ENCODE data around the gene LYPD6B.

The LYPD6B gene

DNA sequence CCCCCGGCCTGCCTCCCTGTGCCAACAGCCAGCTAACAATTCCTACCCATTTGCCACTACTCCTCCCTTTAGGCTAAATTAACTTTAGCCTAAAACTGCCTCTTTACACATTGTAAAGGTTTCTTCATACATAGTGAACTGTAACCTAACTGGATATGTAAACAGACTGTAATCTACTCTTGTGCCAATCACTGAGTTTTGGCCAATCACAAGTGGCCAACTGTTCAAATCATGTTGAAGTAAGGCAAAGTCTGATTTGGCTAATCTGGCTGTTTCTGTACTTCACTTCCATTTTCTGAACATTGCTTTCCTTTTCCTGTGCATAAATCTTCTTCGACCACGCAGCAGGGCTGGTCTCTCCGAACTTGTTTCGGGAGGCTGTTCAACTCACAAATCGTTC, 188.3 kb downstream of the LYPD6B start:
- Histone ChIP-seq H3K9me3 (ENCODE audit: low read length) (no peaks in the 10 kb centered on the region), H3K27me3 (ENCODE audit: insufficient read depth, low read length) (no peaks in the 10 kb centered on the region), H4K20me1 (ENCODE audit: insufficient read depth, low read length) (no peaks in the 10 kb centered on the region), H3K4me3 (ENCODE audit: low read depth, low read length, poor library complexity, severe bottlenecking) (no peak overlapping the region), H3K4me1 (ENCODE audit: insufficient read depth, low read length, severe bottlenecking) (no peaks in the 10 kb centered on the region), H3K36me3 (ENCODE audit: insufficient read depth, low read length) (no peaks in the 10 kb centered on the region), H3K27ac (ENCODE audit: low read depth, low read length, poor library complexity, severe bottlenecking) (no peak overlapping the region), H3K9me2 (ENCODE audit: low read depth, low read length) (no peaks in the 10 kb centered on the region), H3K4me2 (ENCODE audit: low read length) (no peak overlapping the region), H3K79me2 (ENCODE audit: insufficient read depth, low read length) (no peaks in the 10 kb centered on the region), H3K9ac (ENCODE audit: low read length) (no peak overlapping the region), H2AFZ (ENCODE audit: low read length) (no peak overlapping the region), H3F3A (ENCODE audit: insufficient read depth, low read length) (no peaks in the 10 kb centered on the region)
- TF ChIP-seq, protein P1, sequence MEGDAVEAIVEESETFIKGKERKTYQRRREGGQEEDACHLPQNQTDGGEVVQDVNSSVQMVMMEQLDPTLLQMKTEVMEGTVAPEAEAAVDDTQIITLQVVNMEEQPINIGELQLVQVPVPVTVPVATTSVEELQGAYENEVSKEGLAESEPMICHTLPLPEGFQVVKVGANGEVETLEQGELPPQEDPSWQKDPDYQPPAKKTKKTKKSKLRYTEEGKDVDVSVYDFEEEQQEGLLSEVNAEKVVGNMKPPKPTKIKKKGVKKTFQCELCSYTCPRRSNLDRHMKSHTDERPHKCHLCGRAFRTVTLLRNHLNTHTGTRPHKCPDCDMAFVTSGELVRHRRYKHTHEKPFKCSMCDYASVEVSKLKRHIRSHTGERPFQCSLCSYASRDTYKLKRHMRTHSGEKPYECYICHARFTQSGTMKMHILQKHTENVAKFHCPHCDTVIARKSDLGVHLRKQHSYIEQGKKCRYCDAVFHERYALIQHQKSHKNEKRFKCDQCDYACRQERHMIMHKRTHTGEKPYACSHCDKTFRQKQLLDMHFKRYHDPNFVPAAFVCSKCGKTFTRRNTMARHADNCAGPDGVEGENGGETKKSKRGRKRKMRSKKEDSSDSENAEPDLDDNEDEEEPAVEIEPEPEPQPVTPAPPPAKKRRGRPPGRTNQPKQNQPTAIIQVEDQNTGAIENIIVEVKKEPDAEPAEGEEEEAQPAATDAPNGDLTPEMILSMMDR (IDR thresholded peaks at IDR 0.05; ENCODE audit: low read length), result no peak
- TF ChIP-seq EZH2 (IDR thresholded peaks at IDR 0.05; ENCODE audit: borderline replicate concordance, low read length), result no peak

- no peak overlapping the region for H2AFZ ChIP-seq (ENCODE audit: low read length)
- no peak overlapping the region for H3K4me2 ChIP-seq (ENCODE audit: low read length)
- H3K79me2 ChIP-seq (ENCODE audit: insufficient read depth, low read length), result no peaks in the 10 kb centered on the region
- no peaks in the 10 kb centered on the region for H3K27me3 ChIP-seq (ENCODE audit: insufficient read depth, low read length)
- H3K4me3 ChIP-seq (ENCODE audit: low read depth, low read length, poor library complexity, severe bottlenecking), result no peak overlapping the region
- H3F3A ChIP-seq (ENCODE audit: insufficient read depth, low read length), result no peaks in the 10 kb centered on the region
- H3K27ac ChIP-seq (ENCODE audit: low read depth, low read length, poor library complexity, severe bottlenecking), result no peak overlapping the region
- H3K9me3 ChIP-seq (ENCODE audit: low read length), result no peaks in the 10 kb centered on the region
- H3K4me1 ChIP-seq (ENCODE audit: insufficient read depth, low read length, severe bottlenecking), result no peaks in the 10 kb centered on the region
- TF ChIP-seq EZH2 (IDR thresholded peaks at IDR 0.05; ENCODE audit: borderline replicate concordance, low read length), result no peak
- TF ChIP-seq, protein P1 (IDR thresholded peaks at IDR 0.05; ENCODE audit: low read length), result no peak
- H3K36me3 ChIP-seq (ENCODE audit: insufficient read depth, low read length), result no peaks in the 10 kb centered on the region
- H4K20me1 ChIP-seq (ENCODE audit: insufficient read depth, low read length), result no peaks in the 10 kb centered on the region
- H3K9me2 ChIP-seq (ENCODE audit: low read depth, low read length), result no peaks in the 10 kb centered on the region
- H3K9ac ChIP-seq (ENCODE audit: low read length), result no peak overlapping the region
Measured at GRCh38 chr2:149235816-149236375, 197.4 kb downstream of the LYPD6B start.

- H3K9me2 ChIP-seq (ENCODE audit: low read depth, low read length), result no peaks in the 10 kb centered on the region
- H4K20me1 ChIP-seq (ENCODE audit: insufficient read depth, low read length), result no peaks in the 10 kb centered on the region
- no peaks in the 10 kb centered on the region for H3F3A ChIP-seq (ENCODE audit: insufficient read depth, low read length)
- H3K9ac ChIP-seq (ENCODE audit: low read length), result no peak overlapping the region
- no peak for TF ChIP-seq EZH2 (IDR thresholded peaks at IDR 0.05; ENCODE audit: borderline replicate concordance, low read length)
- TF ChIP-seq, protein P1 (IDR thresholded peaks at IDR 0.05; ENCODE audit: low read length), result no peak
- H3K4me3 ChIP-seq (ENCODE audit: low read depth, low read length, poor library complexity, severe bottlenecking), result no peak overlapping the region
- H3K36me3 ChIP-seq (ENCODE audit: insufficient read depth, low read length), result no peaks in the 10 kb centered on the region
- H3K4me2 ChIP-seq (ENCODE audit: low read length), result no peak overlapping the region
- no peaks in the 10 kb centered on the region for H3K27me3 ChIP-seq (ENCODE audit: insufficient read depth, low read length)
- H3K27ac ChIP-seq (ENCODE audit: low read depth, low read length, poor library complexity, severe bottlenecking), result no peak overlapping the region
- no peaks in the 10 kb centered on the region for H3K79me2 ChIP-seq (ENCODE audit: insufficient read depth, low read length)
- H2AFZ ChIP-seq (ENCODE audit: low read length), result no peak overlapping the region
- H3K4me1 ChIP-seq (ENCODE audit: insufficient read depth, low read length, severe bottlenecking), result no peaks in the 10 kb centered on the region
- H3K9me3 ChIP-seq (ENCODE audit: low read length), result no peaks in the 10 kb centered on the region
Measured at GRCh38 chr2:149236410-149236809, 197.9 kb downstream of the LYPD6B start.

Measured in OCI-LY1 (cell line).